Measurements from ENCODE around the gene FTSJ1.

- TF ChIP-seq CTCF (IDR thresholded peaks at IDR 0.05) (no peak), EZH2 (IDR thresholded peaks at IDR 0.05) (no peak), EZH2phosphoT487 (IDR thresholded peaks at IDR 0.05) (no peak)
Observed at GRCh38 chrX:48467281-48467761, 8.7 kb upstream of the FTSJ1 start.

All from neural progenitor cell (in vitro differentiated cells).